ENCODE results near the gene CYB561A3.

CYB561A3 gene

DNA sequence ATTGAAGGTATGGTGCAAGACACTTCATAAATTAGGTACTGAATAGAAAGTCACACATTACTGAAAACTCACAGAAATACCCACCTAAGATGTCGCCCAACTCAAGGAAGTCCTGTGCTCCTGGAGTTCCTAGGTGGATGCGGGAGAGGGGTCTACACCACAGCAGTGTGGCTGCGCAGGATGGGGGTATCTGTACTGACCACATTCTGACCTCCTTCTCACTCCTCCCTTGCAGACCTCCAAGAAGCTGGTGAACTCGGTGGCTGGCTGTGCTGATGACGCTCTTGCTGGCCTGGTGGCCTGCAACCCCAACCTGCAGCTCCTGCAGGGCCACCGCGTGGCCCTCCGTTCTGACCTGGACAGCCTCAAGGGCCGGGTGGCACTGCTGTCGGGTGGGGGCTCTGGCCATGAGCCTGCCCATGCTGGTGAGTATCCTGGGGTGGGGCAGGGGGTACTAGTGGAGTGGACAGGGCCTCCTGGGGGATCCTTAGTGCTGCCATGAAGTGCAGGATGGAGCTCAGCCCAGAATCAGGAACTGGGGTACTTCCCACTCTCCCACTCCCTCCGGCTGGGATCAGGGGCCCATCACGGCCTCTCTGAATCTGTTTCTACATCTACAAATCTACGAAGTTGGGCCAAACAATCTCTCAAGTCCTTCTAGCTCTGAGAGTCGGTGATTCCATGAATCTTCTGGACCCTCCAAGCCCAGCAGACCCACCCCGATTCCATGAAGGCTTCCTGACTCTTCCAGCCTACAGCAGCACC lies 23.8 kb downstream of the CYB561A3 start:
- Histone ChIP-seq H3K4me3 (ENCODE audit: low read length) (no peak overlapping the region), H3K27me3 (ENCODE audit: control insufficient read depth, insufficient read depth, low read length) (no peaks in the 10 kb centered on the region), H3K4me1 (ENCODE audit: control insufficient read depth, insufficient read depth, low read length) (peaks cover 33% of the 10 kb centered on the region), H3K36me3 (ENCODE audit: control insufficient read depth, insufficient read depth, low read length) (peaks cover 5% of the 10 kb centered on the region), H3K9me3 (ENCODE audit: control insufficient read depth, low read length) (no peaks in the 10 kb centered on the region), H3K9ac (ENCODE audit: low read length) (no peak overlapping the region)

DNA sequence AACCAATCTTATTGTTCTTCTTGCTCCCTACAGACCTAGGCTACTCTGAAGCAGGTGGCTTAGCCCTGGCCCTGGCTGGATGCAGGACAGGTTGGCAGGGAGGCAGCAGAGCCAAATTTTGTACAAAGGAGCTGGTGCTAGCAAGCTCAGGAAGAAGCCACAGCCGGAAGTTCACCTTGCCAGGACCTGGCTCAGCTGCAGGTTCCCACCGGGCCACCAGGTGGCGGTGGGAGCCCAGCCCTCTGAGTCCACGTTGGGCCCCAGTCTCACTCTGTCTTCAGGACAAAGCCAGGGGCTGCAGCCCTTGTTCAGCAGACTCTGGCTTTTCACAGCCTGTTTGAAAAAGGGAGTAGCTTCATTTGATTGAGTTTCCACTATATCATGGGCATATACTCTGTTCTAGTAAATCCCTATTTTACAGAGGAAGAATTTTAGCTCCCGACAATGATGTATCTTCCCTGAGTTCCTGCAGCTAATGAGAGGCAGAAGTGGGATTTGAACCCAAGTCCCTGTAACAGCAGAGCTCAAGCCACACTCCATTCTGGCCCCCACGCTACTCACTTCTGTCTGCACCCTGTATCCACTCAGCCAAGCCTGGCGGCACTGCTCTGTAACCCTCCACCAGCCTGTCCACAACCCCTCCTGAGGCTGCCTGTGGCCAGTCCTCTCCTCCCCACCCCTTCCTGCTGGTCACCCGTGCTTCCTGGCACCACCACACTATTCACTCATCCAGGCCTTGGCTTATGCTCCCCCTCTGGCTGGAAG lies 25.3 kb downstream of the CYB561A3 start:
- H3K9me3 ChIP-seq (ENCODE audit: control insufficient read depth, low read length): no peaks in the 10 kb centered on the region
- peak overlapping the region; percentile 19 for H3K9ac ChIP-seq (ENCODE audit: low read length)
- H3K36me3 ChIP-seq (ENCODE audit: control insufficient read depth, insufficient read depth, low read length): no peaks in the 10 kb centered on the region
- peaks cover 42% of the 10 kb centered on the region for H3K4me1 ChIP-seq (ENCODE audit: control insufficient read depth, insufficient read depth, low read length)
- no peak overlapping the region for H3K4me3 ChIP-seq (ENCODE audit: low read length)
- H3K27me3 ChIP-seq (ENCODE audit: control insufficient read depth, insufficient read depth, low read length): no peaks in the 10 kb centered on the region

DNA sequence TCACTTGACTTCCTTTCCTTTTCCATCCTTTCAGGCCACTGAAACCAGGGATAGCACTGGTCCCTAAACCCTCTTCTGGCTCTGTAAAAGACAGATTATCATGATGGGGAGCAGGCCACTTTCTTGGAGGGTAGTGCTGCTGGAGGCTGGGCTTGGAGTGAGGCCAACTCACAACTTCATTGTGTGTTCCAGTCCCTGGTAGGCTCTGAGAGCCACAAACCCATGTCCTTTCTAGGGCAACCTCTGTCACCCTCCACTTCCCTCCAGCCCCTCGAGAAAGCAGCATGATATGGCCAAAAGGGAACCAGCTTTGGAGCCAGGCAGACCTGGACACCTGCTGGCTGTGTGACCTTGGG lies 26.3 kb downstream of the CYB561A3 start:
- Histone ChIP-seq H3K9me3 (ENCODE audit: control insufficient read depth, low read length) (no peaks in the 10 kb centered on the region), H3K4me1 (ENCODE audit: control insufficient read depth, insufficient read depth, low read length) (peaks cover 43% of the 10 kb centered on the region), H3K9ac (ENCODE audit: low read length) (peak overlapping the region; percentile 51), H3K27me3 (ENCODE audit: control insufficient read depth, insufficient read depth, low read length) (no peaks in the 10 kb centered on the region), H3K4me3 (ENCODE audit: low read length) (no peak overlapping the region), H3K36me3 (ENCODE audit: control insufficient read depth, insufficient read depth, low read length) (no peaks in the 10 kb centered on the region)

- Histone ChIP-seq H3K4me1 (ENCODE audit: control insufficient read depth, insufficient read depth, low read length) (peaks cover 43% of the 10 kb centered on the region), H3K9ac (ENCODE audit: low read length) (peak overlapping the region; percentile 51), H3K27me3 (ENCODE audit: control insufficient read depth, insufficient read depth, low read length) (no peaks in the 10 kb centered on the region), H3K36me3 (ENCODE audit: control insufficient read depth, insufficient read depth, low read length) (no peaks in the 10 kb centered on the region), H3K4me3 (ENCODE audit: low read length) (no peak overlapping the region), H3K9me3 (ENCODE audit: control insufficient read depth, low read length) (no peaks in the 10 kb centered on the region)
Observed at GRCh38 chr11:61334434-61335354, 27.0 kb downstream of the CYB561A3 start.

DNA sequence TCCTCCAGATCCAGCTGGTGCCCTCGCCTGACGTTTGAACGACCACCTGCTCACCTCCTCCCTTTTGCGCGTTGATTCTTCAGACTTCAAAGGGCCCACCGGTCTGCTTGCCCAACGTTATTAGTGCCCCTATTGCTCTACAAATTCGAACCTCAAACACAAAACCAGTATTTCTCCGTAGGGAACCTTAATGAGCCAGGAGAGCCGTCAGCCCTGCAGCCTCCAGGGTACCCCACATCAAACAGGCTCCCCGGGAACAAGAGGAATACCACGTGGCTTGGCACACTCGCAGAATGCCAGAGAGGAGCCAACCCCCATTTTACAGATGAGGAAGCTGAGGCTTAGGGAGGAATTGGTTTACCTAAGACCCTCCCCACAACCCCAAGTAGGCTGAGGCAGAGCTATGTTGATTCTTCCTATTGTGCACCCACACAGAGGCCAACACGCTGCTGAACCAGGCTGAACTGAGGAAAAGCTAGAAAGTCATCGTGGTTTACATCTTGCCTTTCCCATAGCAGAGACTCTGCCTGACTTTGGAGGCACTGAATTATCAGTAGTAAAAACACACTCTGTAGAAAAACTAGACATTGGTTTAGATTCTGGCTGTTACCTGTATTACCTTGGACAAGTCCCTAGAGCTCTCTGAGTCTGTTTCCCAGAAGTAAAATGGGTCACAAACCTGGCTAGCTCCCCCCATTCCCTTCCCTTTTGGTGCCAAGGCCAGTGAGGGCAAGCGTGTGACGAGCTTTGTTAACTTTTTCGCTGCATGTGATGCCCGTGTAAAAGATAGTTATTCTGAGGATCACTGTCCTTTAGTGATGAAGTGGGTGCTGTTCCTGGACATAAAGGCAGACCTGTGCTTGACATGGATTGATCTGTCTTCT lies 27.9 kb downstream of the CYB561A3 start:
- Histone ChIP-seq H3K9me3 (ENCODE audit: control insufficient read depth, low read length) (no peaks in the 10 kb centered on the region), H3K4me3 (ENCODE audit: low read length) (peak overlapping the region; percentile 94), H3K27me3 (ENCODE audit: control insufficient read depth, insufficient read depth, low read length) (no peaks in the 10 kb centered on the region), H3K9ac (ENCODE audit: low read length) (peak overlapping the region; percentile 99), H3K36me3 (ENCODE audit: control insufficient read depth, insufficient read depth, low read length) (no peaks in the 10 kb centered on the region), H3K4me1 (ENCODE audit: control insufficient read depth, insufficient read depth, low read length) (peaks cover 43% of the 10 kb centered on the region)

GRCh38 chr11:61332797-61333549 lies 28.7 kb downstream of the CYB561A3 start, which contains the start of the genes DDB1 and TKFC:
Gene DDB1, minus strand, starts transcription at chr11:61333105. Its CDS starts 137 bp downstream, at chr11:61332968.
Gene TKFC, plus strand, starts transcription at chr11:61333228. Its CDS starts 1,501 bp downstream, at chr11:61334729.
- H3K4me3 ChIP-seq (ENCODE audit: low read length): peak within 1 kb of the TSS; percentile 94
- no peaks in the 10 kb centered on the region for H3K36me3 ChIP-seq (ENCODE audit: control insufficient read depth, insufficient read depth, low read length)
- no peaks in the 10 kb centered on the region for H3K27me3 ChIP-seq (ENCODE audit: control insufficient read depth, insufficient read depth, low read length)
- H3K9me3 ChIP-seq (ENCODE audit: control insufficient read depth, low read length): no peaks in the 10 kb centered on the region
- peaks cover 43% of the 10 kb centered on the region for H3K4me1 ChIP-seq (ENCODE audit: control insufficient read depth, insufficient read depth, low read length)
- H3K9ac ChIP-seq (ENCODE audit: low read length): peak within 1 kb of the TSS; percentile 99

GRCh38 chr11:61332281-61332796 lies 29.3 kb downstream of the CYB561A3 start:
- Histone ChIP-seq H3K27me3 (ENCODE audit: control insufficient read depth, insufficient read depth, low read length) (no peaks in the 10 kb centered on the region), H3K4me3 (ENCODE audit: low read length) (peak overlapping the region; percentile 94), H3K9me3 (ENCODE audit: control insufficient read depth, low read length) (no peaks in the 10 kb centered on the region), H3K4me1 (ENCODE audit: control insufficient read depth, insufficient read depth, low read length) (peaks cover 43% of the 10 kb centered on the region), H3K36me3 (ENCODE audit: control insufficient read depth, insufficient read depth, low read length) (no peaks in the 10 kb centered on the region), H3K9ac (ENCODE audit: low read length) (peak overlapping the region; percentile 99)

GRCh38 chr11:61331651-61332050 lies 30.0 kb downstream of the CYB561A3 start:
- Histone ChIP-seq H3K4me3 (ENCODE audit: low read length) (peak overlapping the region; percentile 94), H3K4me1 (ENCODE audit: control insufficient read depth, insufficient read depth, low read length) (peaks cover 41% of the 10 kb centered on the region), H3K9me3 (ENCODE audit: control insufficient read depth, low read length) (no peaks in the 10 kb centered on the region), H3K27me3 (ENCODE audit: control insufficient read depth, insufficient read depth, low read length) (no peaks in the 10 kb centered on the region), H3K9ac (ENCODE audit: low read length) (peak overlapping the region; percentile 99), H3K36me3 (ENCODE audit: control insufficient read depth, insufficient read depth, low read length) (peaks cover 2% of the 10 kb centered on the region)

GRCh38 chr11:61329871-61330270 lies 31.8 kb downstream of the CYB561A3 start:
- Histone ChIP-seq H3K36me3 (ENCODE audit: control insufficient read depth, insufficient read depth, low read length) (peaks cover 9% of the 10 kb centered on the region), H3K27me3 (ENCODE audit: control insufficient read depth, insufficient read depth, low read length) (no peaks in the 10 kb centered on the region), H3K9me3 (ENCODE audit: control insufficient read depth, low read length) (no peaks in the 10 kb centered on the region), H3K9ac (ENCODE audit: low read length) (no peak overlapping the region), H3K4me1 (ENCODE audit: control insufficient read depth, insufficient read depth, low read length) (peaks cover 24% of the 10 kb centered on the region), H3K4me3 (ENCODE audit: low read length) (no peak overlapping the region)

GRCh38 chr11:61328351-61328750 lies 33.3 kb downstream of the CYB561A3 start:
- Histone ChIP-seq H3K9ac (ENCODE audit: low read length) (no peak overlapping the region), H3K4me1 (ENCODE audit: control insufficient read depth, insufficient read depth, low read length) (peaks cover 10% of the 10 kb centered on the region), H3K36me3 (ENCODE audit: control insufficient read depth, insufficient read depth, low read length) (peaks cover 9% of the 10 kb centered on the region), H3K27me3 (ENCODE audit: control insufficient read depth, insufficient read depth, low read length) (no peaks in the 10 kb centered on the region), H3K9me3 (ENCODE audit: control insufficient read depth, low read length) (no peaks in the 10 kb centered on the region), H3K4me3 (ENCODE audit: low read length) (no peak overlapping the region)
